ENCODE results near the gene NEMP2.

Gene NEMP2

GRCh38 chr2:190570871-190571270 is 36.3 kb upstream of the NEMP2 start:
- Histone ChIP-seq H3K27ac (ENCODE audit: low read depth, low read length, poor library complexity, severe bottlenecking) (no peak overlapping the region), H3K79me2 (ENCODE audit: insufficient read depth, low read length) (no peaks in the 10 kb centered on the region), H3K9me3 (ENCODE audit: low read length) (0 out of 2 replicates have a peak, but pooled peaks cover 3% of the 10 kb centered on the region), H3K36me3 (ENCODE audit: insufficient read depth, low read length) (no peaks in the 10 kb centered on the region), H3F3A (ENCODE audit: insufficient read depth, low read length) (no peaks in the 10 kb centered on the region), H3K4me3 (ENCODE audit: low read depth, low read length, poor library complexity, severe bottlenecking) (no peak overlapping the region), H3K27me3 (ENCODE audit: insufficient read depth, low read length) (no peaks in the 10 kb centered on the region), H3K4me1 (ENCODE audit: insufficient read depth, low read length, severe bottlenecking) (no peaks in the 10 kb centered on the region), H2AFZ (ENCODE audit: low read length) (no peak overlapping the region), H4K20me1 (ENCODE audit: insufficient read depth, low read length) (no peaks in the 10 kb centered on the region), H3K9me2 (ENCODE audit: low read depth, low read length) (no peaks in the 10 kb centered on the region), H3K4me2 (ENCODE audit: low read length) (no peak overlapping the region), H3K9ac (ENCODE audit: low read length) (no peak overlapping the region)
- TF ChIP-seq CTCF (IDR thresholded peaks at IDR 0.05; ENCODE audit: low read length) = no peak
- TF ChIP-seq EZH2 (IDR thresholded peaks at IDR 0.05; ENCODE audit: borderline replicate concordance, low read length) = no peak

GRCh38 chr2:190569994-190570755 is 35.7 kb upstream of the NEMP2 start:
- H3K4me3 ChIP-seq (ENCODE audit: low read depth, low read length, poor library complexity, severe bottlenecking) = no peak overlapping the region
- no peaks in the 10 kb centered on the region for H3K36me3 ChIP-seq (ENCODE audit: insufficient read depth, low read length)
- no peak overlapping the region for H3K4me2 ChIP-seq (ENCODE audit: low read length)
- no peaks in the 10 kb centered on the region for H3K79me2 ChIP-seq (ENCODE audit: insufficient read depth, low read length)
- H3F3A ChIP-seq (ENCODE audit: insufficient read depth, low read length) = no peaks in the 10 kb centered on the region
- H4K20me1 ChIP-seq (ENCODE audit: insufficient read depth, low read length) = no peaks in the 10 kb centered on the region
- H2AFZ ChIP-seq (ENCODE audit: low read length) = no peak overlapping the region
- H3K9ac ChIP-seq (ENCODE audit: low read length) = no peak overlapping the region
- H3K27ac ChIP-seq (ENCODE audit: low read depth, low read length, poor library complexity, severe bottlenecking) = no peak overlapping the region
- 0 out of 2 replicates have a peak, but pooled peaks cover 3% of the 10 kb centered on the region for H3K9me3 ChIP-seq (ENCODE audit: low read length)
- H3K4me1 ChIP-seq (ENCODE audit: insufficient read depth, low read length, severe bottlenecking) = no peaks in the 10 kb centered on the region
- no peaks in the 10 kb centered on the region for H3K27me3 ChIP-seq (ENCODE audit: insufficient read depth, low read length)
- no peaks in the 10 kb centered on the region for H3K9me2 ChIP-seq (ENCODE audit: low read depth, low read length)
- no peak for TF ChIP-seq CTCF (IDR thresholded peaks at IDR 0.05; ENCODE audit: low read length)
- TF ChIP-seq EZH2 (IDR thresholded peaks at IDR 0.05; ENCODE audit: borderline replicate concordance, low read length) = no peak

GRCh38 chr2:190564838-190565237 is 30.3 kb upstream of the NEMP2 start:
- TF ChIP-seq CTCF (IDR thresholded peaks at IDR 0.05; ENCODE audit: low read length) = no peak
- TF ChIP-seq EZH2 (IDR thresholded peaks at IDR 0.05; ENCODE audit: borderline replicate concordance, low read length) = no peak
- no peak overlapping the region for H3K4me3 ChIP-seq (ENCODE audit: low read depth, low read length, poor library complexity, severe bottlenecking)
- H3K36me3 ChIP-seq (ENCODE audit: insufficient read depth, low read length) = no peaks in the 10 kb centered on the region
- no peaks in the 10 kb centered on the region for H3K79me2 ChIP-seq (ENCODE audit: insufficient read depth, low read length)
- H3K9ac ChIP-seq (ENCODE audit: low read length) = no peak overlapping the region
- no peak overlapping the region for H2AFZ ChIP-seq (ENCODE audit: low read length)
- H3K27me3 ChIP-seq (ENCODE audit: insufficient read depth, low read length) = no peaks in the 10 kb centered on the region
- no peaks in the 10 kb centered on the region for H3K4me1 ChIP-seq (ENCODE audit: insufficient read depth, low read length, severe bottlenecking)
- H3K4me2 ChIP-seq (ENCODE audit: low read length) = no peak overlapping the region
- no peaks in the 10 kb centered on the region for H3K9me2 ChIP-seq (ENCODE audit: low read depth, low read length)
- no peaks in the 10 kb centered on the region for H3F3A ChIP-seq (ENCODE audit: insufficient read depth, low read length)
- no peaks in the 10 kb centered on the region for H4K20me1 ChIP-seq (ENCODE audit: insufficient read depth, low read length)
- H3K9me3 ChIP-seq (ENCODE audit: low read length) = 0 out of 2 replicates have a peak, but pooled peaks cover 3% of the 10 kb centered on the region
- H3K27ac ChIP-seq (ENCODE audit: low read depth, low read length, poor library complexity, severe bottlenecking) = no peak overlapping the region

All from OCI-LY1 (cell line).